ENCODE results near the gene CCL18.
"Not testable (repeated sequence)": the region's sequence is repeated elsewhere in the genome, so short reads cannot be mapped to it uniquely, and the experiment has no call there.

DNA sequence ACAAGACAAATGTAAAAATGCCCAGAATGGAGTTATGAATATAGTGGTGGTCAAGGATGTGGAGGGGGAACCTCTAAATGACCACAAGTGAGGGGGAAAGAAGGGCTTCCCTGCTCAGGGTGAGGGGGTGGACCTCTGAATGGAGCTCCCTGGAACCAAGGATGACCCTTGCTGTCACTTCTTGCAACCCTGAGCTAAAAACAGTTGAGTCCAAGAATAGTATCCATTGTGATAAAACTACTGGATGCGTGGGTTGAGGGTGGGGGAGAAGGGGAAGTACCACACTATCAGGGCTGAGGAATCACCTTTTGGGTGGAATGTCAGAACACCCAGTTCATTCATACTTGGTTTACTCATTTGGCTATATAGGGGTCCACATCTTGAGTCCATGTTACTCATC lies 34.9 kb downstream of the CCL18 start:
- TF ChIP-seq, protein P1, sequence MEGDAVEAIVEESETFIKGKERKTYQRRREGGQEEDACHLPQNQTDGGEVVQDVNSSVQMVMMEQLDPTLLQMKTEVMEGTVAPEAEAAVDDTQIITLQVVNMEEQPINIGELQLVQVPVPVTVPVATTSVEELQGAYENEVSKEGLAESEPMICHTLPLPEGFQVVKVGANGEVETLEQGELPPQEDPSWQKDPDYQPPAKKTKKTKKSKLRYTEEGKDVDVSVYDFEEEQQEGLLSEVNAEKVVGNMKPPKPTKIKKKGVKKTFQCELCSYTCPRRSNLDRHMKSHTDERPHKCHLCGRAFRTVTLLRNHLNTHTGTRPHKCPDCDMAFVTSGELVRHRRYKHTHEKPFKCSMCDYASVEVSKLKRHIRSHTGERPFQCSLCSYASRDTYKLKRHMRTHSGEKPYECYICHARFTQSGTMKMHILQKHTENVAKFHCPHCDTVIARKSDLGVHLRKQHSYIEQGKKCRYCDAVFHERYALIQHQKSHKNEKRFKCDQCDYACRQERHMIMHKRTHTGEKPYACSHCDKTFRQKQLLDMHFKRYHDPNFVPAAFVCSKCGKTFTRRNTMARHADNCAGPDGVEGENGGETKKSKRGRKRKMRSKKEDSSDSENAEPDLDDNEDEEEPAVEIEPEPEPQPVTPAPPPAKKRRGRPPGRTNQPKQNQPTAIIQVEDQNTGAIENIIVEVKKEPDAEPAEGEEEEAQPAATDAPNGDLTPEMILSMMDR (conservative IDR thresholded peaks at IDR 0.05), result not testable (repeated sequence)
- not testable (repeated sequence) for TF ChIP-seq EZH2 (IDR thresholded peaks at IDR 0.05; ENCODE audit: low read depth)
